Measurements from ENCODE around the gene AQP12B.

DNA sequence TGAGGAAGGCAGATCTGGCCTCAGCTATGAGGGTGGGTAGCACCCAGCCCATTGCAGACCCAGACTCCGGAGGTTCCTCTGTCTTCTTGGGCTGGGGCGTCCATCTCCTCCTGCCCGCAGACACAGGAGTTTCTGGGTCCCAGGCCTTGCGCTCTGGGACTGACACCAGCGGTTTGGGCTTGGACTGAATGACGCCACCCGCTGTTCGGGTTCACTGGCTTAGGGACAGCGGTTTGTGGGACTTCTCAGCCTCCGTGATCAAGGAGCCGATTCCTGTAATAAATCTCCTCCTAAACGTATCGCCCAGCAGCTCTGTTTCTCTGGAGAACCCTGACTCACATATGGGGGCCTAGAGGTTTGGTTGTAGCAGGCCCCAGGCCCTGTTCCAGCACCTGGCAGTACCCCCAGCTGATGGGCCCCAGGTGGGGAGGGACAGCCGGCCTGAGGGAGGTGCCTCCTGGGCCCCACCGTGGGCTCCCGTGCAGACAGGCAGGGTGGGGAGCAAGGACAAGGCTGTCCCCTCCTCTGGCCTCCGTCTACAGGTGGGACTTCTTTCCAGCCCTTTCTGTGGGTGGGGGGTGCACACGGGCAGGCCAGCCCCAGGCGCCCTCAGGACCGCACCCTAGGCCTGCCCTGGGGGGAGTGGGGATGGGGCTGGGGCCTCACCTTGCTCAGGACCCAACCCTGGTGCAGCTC is 4.5 kb upstream of the AQP12B start:
- TF ChIP-seq POLR2A (IDR thresholded peaks at IDR 0.05): no peak
- TF ChIP-seq, protein P1, sequence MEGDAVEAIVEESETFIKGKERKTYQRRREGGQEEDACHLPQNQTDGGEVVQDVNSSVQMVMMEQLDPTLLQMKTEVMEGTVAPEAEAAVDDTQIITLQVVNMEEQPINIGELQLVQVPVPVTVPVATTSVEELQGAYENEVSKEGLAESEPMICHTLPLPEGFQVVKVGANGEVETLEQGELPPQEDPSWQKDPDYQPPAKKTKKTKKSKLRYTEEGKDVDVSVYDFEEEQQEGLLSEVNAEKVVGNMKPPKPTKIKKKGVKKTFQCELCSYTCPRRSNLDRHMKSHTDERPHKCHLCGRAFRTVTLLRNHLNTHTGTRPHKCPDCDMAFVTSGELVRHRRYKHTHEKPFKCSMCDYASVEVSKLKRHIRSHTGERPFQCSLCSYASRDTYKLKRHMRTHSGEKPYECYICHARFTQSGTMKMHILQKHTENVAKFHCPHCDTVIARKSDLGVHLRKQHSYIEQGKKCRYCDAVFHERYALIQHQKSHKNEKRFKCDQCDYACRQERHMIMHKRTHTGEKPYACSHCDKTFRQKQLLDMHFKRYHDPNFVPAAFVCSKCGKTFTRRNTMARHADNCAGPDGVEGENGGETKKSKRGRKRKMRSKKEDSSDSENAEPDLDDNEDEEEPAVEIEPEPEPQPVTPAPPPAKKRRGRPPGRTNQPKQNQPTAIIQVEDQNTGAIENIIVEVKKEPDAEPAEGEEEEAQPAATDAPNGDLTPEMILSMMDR (IDR thresholded peaks at IDR 0.05): no peak

All from heart left ventricle (tissue), 13 donors.